Activated CD4-positive, CD25-positive, alpha-beta regulatory T cell treated with anti-CD3 and anti-CD28 coated beads, Interleukin-2, amount 50 U/mL, for 16 hours (primary cell): ENCODE results near the gene FLNB.

ENCODE experiments used
- DNase-seq: peaks from one replicate; pipeline ENCODE4 v3.0.0-alpha.2; 2020; ENCODE audit warnings: low read depth, low spot score

FLNB gene

GRCh38 chr3:58179235-58180098, 171.2 kb downstream of the FLNB start:
- DNase-seq, result no peak

DNA sequence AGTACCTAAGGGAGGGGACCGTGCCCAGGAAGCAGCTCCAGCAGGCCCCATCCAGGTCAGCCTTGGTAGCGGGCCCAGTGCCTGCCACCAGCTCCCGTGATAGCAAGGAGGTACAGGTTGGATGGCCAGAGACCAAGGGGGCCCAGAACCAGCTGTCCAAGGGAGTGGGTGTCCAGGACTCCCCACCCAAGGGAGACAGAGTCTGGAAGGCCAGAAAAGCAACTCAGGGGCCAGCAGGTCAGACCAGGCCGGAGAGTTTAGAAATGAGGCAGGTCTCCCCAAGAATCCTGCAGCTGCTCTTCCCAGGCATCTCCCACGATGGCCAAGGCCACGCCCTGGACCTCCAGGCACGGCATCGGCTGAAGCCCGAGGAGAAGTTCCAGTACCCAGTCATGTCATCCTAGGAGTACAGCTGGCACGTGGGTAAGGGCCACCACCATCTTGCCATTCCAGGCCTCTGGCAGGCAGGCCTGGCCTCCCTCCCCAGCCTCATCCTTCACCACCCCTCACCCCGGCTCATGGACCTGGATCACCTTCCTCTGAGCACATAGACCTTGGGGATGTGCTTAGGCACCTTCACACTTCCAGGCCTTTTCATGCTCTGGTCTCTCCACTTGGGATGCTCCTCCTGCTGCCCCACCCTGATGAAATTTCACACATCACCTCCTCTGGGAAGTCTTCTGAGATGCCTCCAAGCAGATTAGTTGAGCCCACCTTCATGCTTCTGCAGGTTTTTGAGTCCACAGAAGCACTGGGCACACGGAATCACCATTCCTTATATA, 172.1 kb downstream of the FLNB start:
- no peak for DNase-seq

GRCh38 chr3:58180940-58181587, 172.8 kb downstream of the FLNB start:
- no peak for DNase-seq

GRCh38 chr3:58183221-58183620, 175.0 kb downstream of the FLNB start:
- DNase-seq, result no peak

- DNase-seq, result no peak
These were observed 175.7 kb downstream of the FLNB start for GRCh38 chr3:58183891-58184290.

GRCh38 chr3:58184309-58184981, 176.2 kb downstream of the FLNB start:
- DNase-seq, result no peak

GRCh38 chr3:58184982-58185360, 176.7 kb downstream of the FLNB start:
- DNase-seq, result no peak

DNA sequence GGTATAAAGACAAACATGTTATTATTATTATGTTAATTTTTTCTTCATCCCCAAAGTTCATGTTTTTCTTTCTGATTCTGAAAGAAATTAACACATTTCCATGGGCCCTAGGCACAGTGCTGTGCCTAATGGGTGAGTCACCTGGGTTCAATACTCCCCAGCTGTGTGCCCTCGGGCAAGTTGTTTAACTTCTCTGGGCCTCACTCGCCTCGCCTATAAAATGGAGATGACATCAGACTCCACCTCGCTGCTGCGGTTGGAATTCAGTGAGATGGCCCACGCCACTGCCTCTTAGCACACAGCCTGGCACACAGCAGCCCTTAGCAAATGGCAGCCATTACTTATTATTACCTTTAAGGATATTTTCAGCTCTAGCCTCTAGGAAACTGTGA, 179.9 kb downstream of the FLNB start:
- DNase-seq, result no peak

- no peak for DNase-seq
These were observed 180.8 kb downstream of the FLNB start for GRCh38 chr3:58188921-58189451.

- no peak for DNase-seq
These were observed 181.5 kb downstream of the FLNB start for GRCh38 chr3:58189691-58190090.

- DNase-seq, result no peak
These were observed 182.1 kb downstream of the FLNB start for GRCh38 chr3:58190291-58190690.

DNA sequence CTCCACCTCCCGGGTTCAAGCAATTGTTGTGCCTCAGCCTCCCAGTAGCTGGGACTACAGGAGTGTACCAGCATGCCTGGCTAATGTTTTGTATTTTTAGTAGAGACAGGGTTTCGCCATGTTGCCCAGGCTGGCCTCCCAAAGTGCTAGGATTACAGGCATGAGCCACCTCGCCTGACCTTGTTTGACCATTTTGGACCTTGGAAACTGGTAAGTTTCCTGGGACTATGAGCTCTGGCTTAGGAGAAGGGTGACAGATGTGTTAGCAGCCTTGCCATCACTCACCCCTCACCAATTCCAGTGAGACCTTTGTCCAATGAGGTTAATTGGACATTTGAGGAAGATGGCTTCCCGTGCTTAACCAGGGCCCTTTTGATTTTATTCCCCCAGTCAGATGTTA, 182.7 kb downstream of the FLNB start:
- no peak for DNase-seq

DNA sequence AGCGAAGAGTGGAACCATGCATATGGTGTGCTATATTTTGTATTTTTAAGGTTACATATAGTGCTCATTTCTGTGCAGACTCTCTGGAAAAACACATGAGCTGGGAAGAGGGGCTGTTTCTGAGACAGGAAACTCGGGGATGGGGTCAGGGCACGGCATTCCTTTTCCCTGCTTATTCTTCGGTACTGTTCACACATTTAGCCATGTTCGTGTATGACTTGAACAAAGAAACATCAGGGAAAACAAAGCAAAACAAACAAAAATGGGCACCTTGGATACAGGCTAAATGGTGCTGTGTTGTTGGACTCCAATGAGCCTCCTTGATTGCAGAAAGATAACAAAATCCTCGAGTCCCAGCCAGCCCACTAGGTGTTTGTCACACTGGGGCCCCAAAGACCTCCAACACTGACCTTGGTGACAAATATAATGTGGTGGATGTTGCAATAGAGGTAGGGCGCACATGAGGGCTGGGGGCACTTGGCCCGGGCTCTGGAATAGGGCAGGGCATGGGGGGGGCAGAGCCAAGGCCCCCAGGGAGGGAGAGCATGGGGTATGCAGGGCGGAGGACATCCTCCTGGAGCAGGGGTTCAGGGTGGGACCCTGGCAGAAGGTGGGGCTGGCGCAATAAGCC, 183.3 kb downstream of the FLNB start:
- no peak for DNase-seq

DNA sequence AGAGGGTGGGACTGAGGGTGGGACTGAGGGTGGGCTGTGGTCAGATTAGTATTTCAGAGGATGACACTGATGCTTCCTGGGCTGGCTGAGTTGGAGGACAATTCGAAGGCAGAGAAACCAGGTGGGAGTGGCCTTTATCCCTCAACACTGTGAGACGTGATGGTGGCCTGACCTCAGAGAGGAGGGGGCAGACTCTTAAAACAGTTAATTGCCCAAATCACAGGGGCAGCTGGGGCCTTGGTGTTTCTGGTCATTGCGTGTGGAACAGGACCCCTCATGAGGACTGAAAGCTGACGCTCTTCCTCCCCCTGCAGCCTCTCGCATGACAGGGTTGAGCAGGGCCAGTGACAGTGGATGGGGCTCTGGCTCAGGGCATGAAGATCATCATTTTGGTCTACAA, 183.8 kb downstream of the FLNB start:
- no peak for DNase-seq

DNA sequence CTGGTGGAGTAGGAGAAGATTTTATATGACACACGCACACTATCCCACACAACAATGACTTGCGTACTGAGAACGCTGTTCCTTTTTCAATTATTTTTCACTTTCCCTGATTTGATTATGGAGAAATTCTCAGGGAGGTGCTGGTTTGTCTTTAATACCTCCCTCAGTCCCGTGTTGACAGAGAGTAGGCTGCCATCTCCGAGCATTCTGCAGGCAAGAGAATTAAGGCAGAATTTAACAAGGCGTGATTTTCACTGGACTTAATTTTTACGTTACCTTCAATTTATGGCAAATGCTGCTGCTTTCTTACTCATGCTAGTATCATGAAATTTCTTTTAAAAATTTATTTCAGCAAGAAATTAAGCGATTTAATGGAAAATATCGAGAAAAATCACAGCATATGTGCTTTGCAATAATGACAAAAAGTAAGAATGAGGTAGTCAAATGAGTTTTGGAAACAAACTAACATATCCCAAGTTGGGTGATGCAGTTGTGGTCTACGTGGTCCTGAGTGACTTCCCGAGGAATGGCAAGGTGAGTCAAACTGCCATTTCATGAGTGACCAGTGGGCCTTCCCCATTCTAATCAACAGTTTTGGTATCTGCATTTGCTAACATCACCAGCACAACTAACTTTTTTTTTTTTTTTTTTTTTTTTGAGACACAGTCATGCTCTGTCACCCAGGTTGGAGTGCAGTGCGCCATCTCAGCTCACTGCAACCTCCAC, 185.6 kb downstream of the FLNB start:
- no peak for DNase-seq

DNA sequence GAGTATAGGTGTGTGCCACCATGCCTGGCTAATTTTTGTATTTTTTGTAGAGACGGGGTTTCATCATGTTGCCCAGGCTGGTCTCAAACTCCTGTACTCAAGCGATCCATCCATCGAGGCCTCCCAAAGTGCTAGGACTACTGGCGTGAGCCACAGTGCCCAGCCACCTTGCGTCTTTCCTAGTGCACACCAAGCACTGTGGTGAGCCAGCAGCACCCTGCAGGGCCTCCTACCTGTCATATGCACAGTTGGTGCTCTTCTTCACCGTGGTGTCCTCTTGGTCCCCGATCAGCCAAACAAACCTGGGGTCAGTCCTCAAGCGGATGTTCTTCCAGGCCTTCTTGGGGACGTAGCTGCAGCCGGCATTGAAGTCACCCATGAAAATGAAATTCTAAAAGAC, 189.4 kb downstream of the FLNB start:
- no peak for DNase-seq

- no peak for DNase-seq
These were observed 190.1 kb downstream of the FLNB start for GRCh38 chr3:58198362-58198761.

GRCh38 chr3:58198804-58199203, 190.6 kb downstream of the FLNB start:
- no peak for DNase-seq

DNA sequence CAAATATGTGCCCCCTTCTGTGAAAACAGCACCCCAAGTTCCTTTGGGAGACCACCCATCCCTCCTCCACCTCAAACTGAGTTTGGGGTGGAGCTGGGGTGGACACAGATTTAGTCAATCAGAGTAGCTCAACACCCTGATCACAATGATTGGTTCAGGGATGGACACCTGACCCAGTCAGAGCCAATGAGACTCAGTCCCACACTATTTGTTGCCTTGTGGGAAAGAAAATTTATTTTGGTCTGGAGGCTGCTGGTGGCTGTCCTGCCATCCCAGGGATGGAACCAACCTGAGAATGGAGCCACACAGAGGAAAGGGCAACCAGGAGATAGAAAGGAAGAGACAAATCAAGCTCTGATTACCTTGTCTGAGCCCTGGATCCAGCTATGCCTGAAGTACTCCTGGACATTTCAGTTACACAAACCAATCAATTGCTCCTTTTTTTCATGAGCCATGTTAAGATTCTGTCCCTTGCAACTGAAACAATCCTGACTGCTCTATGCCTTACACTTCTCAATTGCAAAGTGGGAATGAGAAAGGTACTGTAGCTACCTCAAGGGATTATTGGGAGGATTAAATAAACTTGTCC, 192.0 kb downstream of the FLNB start:
- no peak for DNase-seq

DNA sequence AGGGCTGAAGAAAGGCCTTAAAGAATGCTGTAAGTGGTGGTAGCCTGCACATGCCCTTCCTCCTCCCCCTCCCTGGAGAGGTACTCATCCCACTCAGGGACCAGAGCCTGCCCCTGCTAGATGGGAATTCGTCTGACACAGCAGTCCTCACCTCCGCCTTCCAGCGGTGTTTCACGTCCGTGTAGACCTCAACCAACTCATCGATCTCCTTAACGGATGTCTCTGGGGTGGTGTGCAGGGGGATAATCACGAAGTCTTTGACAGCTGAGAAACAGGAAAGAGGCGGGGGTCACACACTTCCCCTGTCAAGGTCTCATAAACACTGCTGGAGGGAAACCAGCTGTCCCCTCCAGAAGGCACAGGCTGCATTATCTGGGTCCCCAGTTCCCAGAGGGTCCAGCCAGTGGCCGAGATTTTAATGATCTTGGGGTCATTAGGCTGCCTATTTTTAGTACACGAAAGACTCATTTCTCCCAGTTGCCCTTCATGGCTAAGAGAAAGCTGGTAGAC, 192.7 kb downstream of the FLNB start:
- DNase-seq, result no peak
